BE2C (cell line): ENCODE measurements around the gene RSBN1L.
A peak's percentile ranks its signal among the peaks of the same experiment; 100 is the strongest.

ENCODE experiments used
- DNase-seq: peaks from one replicate; pipeline ENCODE4 v3.0.0-alpha.2; 2020
- H3K27me3 ChIP-seq: fragments of 250-450 bp; sonication (Bioruptor Pico); 2 replicates; pipeline ENCODE4 v1.5.1; 2020; ENCODE audit warnings: mild to moderate bottlenecking
- H3K36me3 ChIP-seq: fragments of 250-450 bp; sonication (Bioruptor Pico); 2 replicates; pipeline ENCODE4 v1.5.1; 2020; ENCODE audit warnings: mild to moderate bottlenecking
- H3K4me1 ChIP-seq: fragments of 250-450 bp; sonication (Bioruptor Pico); 2 replicates; pipeline ENCODE4 v1.5.1; 2020
- H3K4me3 ChIP-seq: 2 replicates; pipeline ENCODE4 v1.5.1; 2011; ENCODE audit warnings: low read depth, low read length
- H3K9me3 ChIP-seq: fragments of 250-450 bp; sonication (Bioruptor Pico); 2 replicates; pipeline ENCODE4 v1.5.1; 2020
- TF ChIP-seq, protein P1 (sequence below): IDR thresholded peaks from 2 replicates; pipeline ENCODE4 v1.5.1; 2012; ENCODE audit warnings: mild to moderate bottlenecking, low read depth, low read length

The RSBN1L gene

DNA sequence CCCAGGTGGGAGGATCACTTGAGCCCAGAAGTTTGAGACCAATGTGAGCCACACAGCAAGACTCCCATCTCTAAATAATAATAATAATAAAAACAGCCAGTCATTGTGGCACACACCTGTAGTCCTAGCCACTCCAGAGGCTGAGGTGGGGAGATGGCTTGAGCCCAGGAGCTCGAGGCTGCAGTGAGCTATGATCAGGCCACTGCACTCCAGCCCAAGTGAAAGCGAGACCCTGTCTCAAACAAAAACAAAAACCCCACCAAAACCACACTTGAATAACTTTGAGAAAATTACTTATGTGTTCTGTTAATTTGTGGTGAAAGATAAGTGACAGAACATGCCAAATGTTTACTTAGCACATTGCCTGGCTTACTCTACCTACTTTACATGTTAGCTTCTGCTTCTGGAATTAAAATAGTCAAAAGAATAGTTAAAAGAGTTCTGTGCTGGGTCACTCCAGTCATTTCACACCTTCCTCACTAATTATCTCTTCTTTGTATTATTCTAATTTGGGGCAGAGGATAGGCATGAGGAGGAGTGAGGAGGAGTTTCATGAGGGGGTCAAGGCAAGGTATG is 92.2 kb downstream of the RSBN1L start:
- Histone ChIP-seq H3K27me3 (no peaks in the 10 kb centered on the region), H3K9me3 (no peaks in the 10 kb centered on the region), H3K4me1 (no peaks in the 10 kb centered on the region), H3K4me3 (no peak overlapping the region), H3K36me3 (peaks cover 10% of the 10 kb centered on the region)
- no peak for DNase-seq
- TF ChIP-seq, protein P1, sequence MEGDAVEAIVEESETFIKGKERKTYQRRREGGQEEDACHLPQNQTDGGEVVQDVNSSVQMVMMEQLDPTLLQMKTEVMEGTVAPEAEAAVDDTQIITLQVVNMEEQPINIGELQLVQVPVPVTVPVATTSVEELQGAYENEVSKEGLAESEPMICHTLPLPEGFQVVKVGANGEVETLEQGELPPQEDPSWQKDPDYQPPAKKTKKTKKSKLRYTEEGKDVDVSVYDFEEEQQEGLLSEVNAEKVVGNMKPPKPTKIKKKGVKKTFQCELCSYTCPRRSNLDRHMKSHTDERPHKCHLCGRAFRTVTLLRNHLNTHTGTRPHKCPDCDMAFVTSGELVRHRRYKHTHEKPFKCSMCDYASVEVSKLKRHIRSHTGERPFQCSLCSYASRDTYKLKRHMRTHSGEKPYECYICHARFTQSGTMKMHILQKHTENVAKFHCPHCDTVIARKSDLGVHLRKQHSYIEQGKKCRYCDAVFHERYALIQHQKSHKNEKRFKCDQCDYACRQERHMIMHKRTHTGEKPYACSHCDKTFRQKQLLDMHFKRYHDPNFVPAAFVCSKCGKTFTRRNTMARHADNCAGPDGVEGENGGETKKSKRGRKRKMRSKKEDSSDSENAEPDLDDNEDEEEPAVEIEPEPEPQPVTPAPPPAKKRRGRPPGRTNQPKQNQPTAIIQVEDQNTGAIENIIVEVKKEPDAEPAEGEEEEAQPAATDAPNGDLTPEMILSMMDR: no peak

DNA sequence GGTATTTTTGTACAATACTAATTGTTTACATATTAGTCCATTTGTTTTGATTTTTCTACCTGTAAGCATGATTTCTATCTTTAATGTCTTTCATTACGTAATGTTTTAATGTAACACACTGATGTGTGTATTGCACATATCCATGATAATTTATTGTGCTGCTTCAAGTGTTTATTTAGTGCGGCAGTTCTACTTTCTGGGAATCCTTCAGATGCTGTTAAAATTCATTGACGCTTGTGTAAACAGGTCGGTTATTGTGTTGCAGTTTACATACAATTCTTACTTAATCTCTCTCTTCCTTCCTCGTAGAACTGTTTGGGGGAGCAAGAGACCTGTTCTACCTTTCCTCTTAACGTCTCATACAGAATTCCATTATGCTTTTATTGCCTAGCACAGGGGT is 95.1 kb downstream of the RSBN1L start:
- Histone ChIP-seq H3K36me3 (no peaks in the 10 kb centered on the region; the same call in none of the 2 replicates), H3K4me3 (no peak overlapping the region), H3K4me1 (no peaks in the 10 kb centered on the region), H3K27me3 (no peaks in the 10 kb centered on the region), H3K9me3 (no peaks in the 10 kb centered on the region)
- TF ChIP-seq, protein P1: no peak
- no peak for DNase-seq

DNA sequence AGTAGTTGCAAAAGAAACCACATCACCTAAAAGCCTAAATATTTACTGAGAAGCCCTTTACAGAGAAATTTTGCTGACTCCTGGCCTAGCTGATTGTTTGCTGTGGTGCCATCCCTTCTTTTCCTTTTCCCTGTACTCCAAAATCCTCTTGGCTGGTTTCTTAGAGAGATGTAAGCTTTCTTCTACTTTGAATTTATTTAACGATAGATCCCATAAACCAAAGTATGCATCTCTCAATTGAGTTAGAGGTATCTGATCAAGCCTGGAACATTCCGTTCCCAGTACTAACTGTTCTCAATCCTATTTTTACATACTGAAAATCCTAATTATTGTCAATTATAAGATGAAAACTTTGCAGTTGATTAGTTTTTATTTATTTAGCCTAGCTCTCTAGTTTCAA is 95.7 kb downstream of the RSBN1L start:
- Histone ChIP-seq H3K27me3 (no peaks in the 10 kb centered on the region), H3K4me3 (no peak overlapping the region), H3K9me3 (no peaks in the 10 kb centered on the region), H3K36me3 (no peaks in the 10 kb centered on the region; the same call in none of the 2 replicates), H3K4me1 (no peaks in the 10 kb centered on the region; the same call in 1 of the 2 replicates)
- DNase-seq: no peak
- TF ChIP-seq, protein P1: no peak

DNA sequence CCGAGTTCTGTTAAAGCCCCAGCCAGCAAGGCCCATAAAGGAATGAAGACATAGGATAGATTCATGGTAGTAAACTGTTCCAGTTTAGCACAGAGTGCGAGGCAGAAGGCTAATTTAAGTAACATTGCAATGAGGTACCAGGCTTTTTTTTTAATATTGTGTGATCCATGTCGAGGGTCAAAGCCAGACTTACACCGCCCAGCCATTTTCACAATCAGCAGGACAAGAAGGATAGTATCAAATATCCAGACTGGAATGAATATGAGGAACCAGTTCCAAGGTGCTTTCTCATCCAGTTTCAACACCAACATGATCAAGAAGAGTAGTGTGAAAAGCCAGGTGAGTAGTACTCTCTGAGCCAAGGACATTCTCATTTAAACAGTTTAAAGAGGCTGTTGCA is 97.7 kb downstream of the RSBN1L start:
- no peak for DNase-seq
- H3K27me3 ChIP-seq: no peaks in the 10 kb centered on the region
- H3K36me3 ChIP-seq: no peaks in the 10 kb centered on the region; the same call in none of the 2 replicates
- H3K4me3 ChIP-seq: no peak overlapping the region
- TF ChIP-seq, protein P1: no peak
- no peaks in the 10 kb centered on the region for H3K9me3 ChIP-seq
- H3K4me1 ChIP-seq: no peaks in the 10 kb centered on the region; the same call in 1 of the 2 replicates

DNA sequence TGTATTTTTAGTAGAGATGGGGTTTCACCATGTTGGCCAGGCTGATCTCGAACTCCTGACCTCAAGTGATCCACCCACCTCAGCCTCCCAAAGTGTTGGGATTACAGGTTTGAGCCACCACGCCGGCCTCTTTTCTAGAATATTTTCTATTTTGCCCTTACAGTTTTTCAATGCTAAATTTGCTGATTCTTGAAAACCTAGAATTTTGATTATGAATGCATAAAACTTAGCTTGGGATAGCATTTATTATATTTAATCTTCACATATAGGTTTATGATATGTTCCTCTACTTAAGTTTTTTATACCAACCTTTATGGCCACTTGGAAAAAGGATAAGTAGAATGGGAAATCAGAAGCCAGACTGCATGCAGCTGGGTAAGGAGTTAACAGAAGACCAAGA is 99.8 kb downstream of the RSBN1L start:
- TF ChIP-seq, protein P1: no peak
- no peaks in the 10 kb centered on the region; the same call in none of the 2 replicates for H3K36me3 ChIP-seq
- no peak for DNase-seq
- no peaks in the 10 kb centered on the region; the same call in 1 of the 2 replicates for H3K4me1 ChIP-seq
- H3K4me3 ChIP-seq: no peak overlapping the region
- no peaks in the 10 kb centered on the region for H3K27me3 ChIP-seq
- no peaks in the 10 kb centered on the region for H3K9me3 ChIP-seq

DNA sequence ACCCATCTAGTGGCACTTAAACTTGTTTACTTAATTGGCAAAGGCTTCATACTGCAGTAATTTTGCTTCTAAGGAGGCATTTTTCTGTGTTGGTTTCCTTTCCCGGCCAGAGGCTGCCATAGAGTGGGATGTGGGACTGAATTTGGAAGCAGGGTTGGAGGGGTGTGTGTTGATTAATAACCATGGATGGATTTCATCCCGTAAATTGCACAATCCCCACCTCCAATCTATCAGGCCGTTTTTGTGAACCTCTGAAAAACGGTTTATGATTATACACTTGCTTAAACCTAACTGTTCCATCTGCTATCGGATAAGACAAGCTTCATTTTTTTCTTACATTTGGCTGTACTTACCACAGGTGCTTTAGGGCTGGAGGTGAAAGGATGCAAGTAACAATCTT is 100.7 kb downstream of the RSBN1L start:
- Histone ChIP-seq H3K27me3 (no peaks in the 10 kb centered on the region), H3K36me3 (no peaks in the 10 kb centered on the region; the same call in none of the 2 replicates), H3K9me3 (no peaks in the 10 kb centered on the region), H3K4me1 (no peaks in the 10 kb centered on the region; the same call in 1 of the 2 replicates), H3K4me3 (peak overlapping the region; percentile 89)
- no peak for DNase-seq
- TF ChIP-seq, protein P1: no peak
